NT2/D1 (cell line): ENCODE measurements around the gene CYP4B1.
"Not testable (repeated sequence)": the region's sequence is repeated elsewhere in the genome, so short reads cannot be mapped to it uniquely, and the experiment has no call there.

Source experiments
- DNase-seq: peaks from one replicate; pipeline ENCODE4 v3.0.0-alpha.2; 2011; ENCODE audit warnings: low read depth, low spot score
- H3K27me3 ChIP-seq: 2 replicates; pipeline ENCODE4 v1.6.0; 2011; ENCODE audit warnings: mild to moderate bottlenecking; ENCODE audit not compliant: insufficient read length, insufficient read depth
- H3K36me3 ChIP-seq: 2 replicates; pipeline ENCODE4 v1.6.1; 2011; ENCODE audit warnings: mild to moderate bottlenecking, low read length, mixed read lengths; ENCODE audit not compliant: insufficient read depth, insufficient read length
- H3K4me1 ChIP-seq: 2 replicates; pipeline ENCODE4 v1.5.1; 2011; ENCODE audit not compliant: insufficient read depth, insufficient read length
- H3K4me3 ChIP-seq: 2 replicates; pipeline ENCODE4 v1.5.1; 2011; ENCODE audit warnings: low read depth; ENCODE audit not compliant: insufficient read length
- H3K9ac ChIP-seq: 2 replicates; pipeline ENCODE4 v1.6.0; 2011; ENCODE audit warnings: low read depth; ENCODE audit not compliant: insufficient read length
- H3K9me3 ChIP-seq: 2 replicates; pipeline ENCODE4 v1.5.1; 2011; ENCODE audit warnings: mild to moderate bottlenecking, low read length; ENCODE audit not compliant: insufficient read depth
- SUZ12 ChIP-seq: IDR thresholded peaks from 2 replicates; pipeline ENCODE4 v1.6.1; 2011; ENCODE audit not compliant: insufficient read length, insufficient read depth; ENCODE audit errors: extremely low read depth
- YY1 ChIP-seq: IDR thresholded peaks from 2 replicates; pipeline ENCODE4 v1.6.1; 2011; ENCODE audit not compliant: insufficient read length, insufficient read depth
- ZNF274 ChIP-seq: IDR thresholded peaks from 2 replicates; pipeline ENCODE4 v1.6.1; 2011; ENCODE audit warnings: mild to moderate bottlenecking, low read depth, low read length

CYP4B1 gene

GRCh38 chr1:46830665-46831322, 31.9 kb downstream of the CYP4B1 start:
- no peak overlapping the region for H3K4me3 ChIP-seq
- H3K4me1 ChIP-seq, result no peaks in the 10 kb centered on the region
- no peak overlapping the region for H3K9ac ChIP-seq
- H3K36me3 ChIP-seq, result no peaks in the 10 kb centered on the region
- H3K27me3 ChIP-seq, result no peaks in the 10 kb centered on the region
- peaks cover 7% of the 10 kb centered on the region; the same call in 1 of the 2 replicates for H3K9me3 ChIP-seq
- TF ChIP-seq SUZ12 (no peak), ZNF274 (no peak), YY1 (no peak)
- no peak for DNase-seq

- not testable (repeated sequence) for H3K4me3 ChIP-seq, H3K27me3 ChIP-seq, DNase-seq, H3K9me3 ChIP-seq, H3K36me3 ChIP-seq, H3K9ac ChIP-seq, H3K4me1 ChIP-seq
Measured at GRCh38 chr1:46835469-46835868, 36.6 kb downstream of the CYP4B1 start.

- not testable (repeated sequence) for H3K9ac ChIP-seq, DNase-seq, H3K4me3 ChIP-seq, H3K36me3 ChIP-seq, H3K27me3 ChIP-seq, H3K4me1 ChIP-seq
- H3K9me3 ChIP-seq, result peaks cover 20% of the 10 kb centered on the region; the same call in 1 of the 2 replicates
Measured at GRCh38 chr1:46846386-46846785, 47.5 kb downstream of the CYP4B1 start.

GRCh38 chr1:46857660-46858065, 58.8 kb downstream of the CYP4B1 start:
- H3K4me1 ChIP-seq, DNase-seq, H3K4me3 ChIP-seq, H3K27me3 ChIP-seq, H3K9me3 ChIP-seq, H3K9ac ChIP-seq, H3K36me3 ChIP-seq: not testable (repeated sequence)

GRCh38 chr1:46862348-46862747, 63.5 kb downstream of the CYP4B1 start:
- H3K9me3 ChIP-seq, result no peaks in the 10 kb centered on the region; the same call in 1 of the 2 replicates
- H3K36me3 ChIP-seq, result no peaks in the 10 kb centered on the region
- H3K9ac ChIP-seq, result no peak overlapping the region
- no peak for DNase-seq
- H3K4me1 ChIP-seq, result peaks cover 2% of the 10 kb centered on the region
- no peaks in the 10 kb centered on the region for H3K27me3 ChIP-seq
- TF ChIP-seq SUZ12, result no peak
- no peak for TF ChIP-seq YY1
- no peak for TF ChIP-seq ZNF274
- H3K4me3 ChIP-seq, result no peak overlapping the region
